ENCODE results near the gene IFT22. TPM values are rescaled to one million over a fixed set of nuclear protein-coding genes. Genes with fewer than 3 reads are reported as not detected.
A peak's percentile ranks its signal among the peaks of the same experiment; 100 is the strongest.

The IFT22 gene
- total RNA-seq, 1 donor from 2014 or later = 30.1 TPM

GRCh38 chr7:101363196-101363733 lies 41.7 kb upstream of the IFT22 start:
- peaks cover 11% of the 10 kb centered on the region for H3K27me3 ChIP-seq
- H3K27ac Mint-ChIP-seq = no peak overlapping the region
- peak overlapping the region; percentile 90 for H3K4me3 Mint-ChIP-seq

DNA sequence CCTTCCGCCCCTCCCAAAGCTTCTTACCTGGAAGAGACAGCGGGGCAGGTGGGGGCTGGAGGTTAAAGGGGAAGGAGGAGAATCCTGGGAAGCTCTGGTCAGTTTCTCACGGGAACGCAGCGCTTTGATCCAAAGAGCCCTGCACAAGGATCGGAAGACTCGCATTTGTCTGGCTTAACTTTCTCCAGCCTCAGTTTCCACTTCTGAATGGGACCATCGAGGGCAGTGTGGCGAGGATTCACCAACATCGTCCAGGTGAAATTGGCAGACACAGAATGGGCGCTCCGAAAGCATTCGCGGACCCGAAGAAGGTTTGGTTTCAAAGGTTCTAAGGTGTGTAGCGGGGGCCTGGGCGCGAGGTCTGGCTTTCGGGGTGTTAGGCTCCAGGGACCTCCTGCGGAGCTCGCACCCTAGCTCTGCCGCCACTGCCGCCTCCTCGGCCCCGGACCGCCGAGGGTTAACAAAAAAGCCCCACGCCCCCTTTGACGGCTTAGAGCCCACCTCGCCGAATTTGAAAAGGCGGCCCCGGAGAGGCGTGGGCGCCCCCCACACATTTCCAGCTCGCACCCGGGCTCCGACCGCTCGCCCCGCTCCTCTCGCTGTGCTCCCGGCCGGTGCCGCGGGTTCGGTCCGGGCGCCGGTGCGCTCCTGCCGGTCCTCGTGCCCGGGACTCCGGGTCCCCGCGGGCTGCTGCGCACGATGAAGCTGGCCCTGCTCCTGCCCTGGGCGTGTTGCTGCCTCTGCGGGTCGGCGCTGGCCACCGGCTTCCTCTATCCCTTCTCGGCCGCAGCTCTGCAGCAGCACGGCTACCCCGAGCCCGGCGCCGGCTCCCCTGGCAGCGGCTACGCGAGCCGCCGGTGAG lies 41.0 kb upstream of the IFT22 start, which contains the start of gene COL26A1:
Gene COL26A1 (plus strand): TSS at position 542 of the 862 bp plus-strand sequence. CDS start 158 bp downstream, at position 700.
- H3K36me3 ChIP-seq = no peaks in the 10 kb centered on the region
- Mint-ChIP-seq H3K27ac (peak within 1 kb of the TSS; percentile 25), H3K9me3 (no peaks in the 10 kb centered on the region), H3K27me3 (ENCODE audit: insufficient read depth, low read depth) (peaks cover 5% of the 10 kb centered on the region), H3K4me1 (peaks cover 20% of the 10 kb centered on the region), H3K4me3 (peak within 1 kb of the TSS; percentile 90), H3K36me3 (peaks cover 11% of the 10 kb centered on the region)
- TF ChIP-seq EZH2 (IDR thresholded peaks at IDR 0.05) (no peak), CTCF (IDR thresholded peaks at IDR 0.05) (no peak), EZH2phosphoT487 (IDR thresholded peaks at IDR 0.05) (peak; percentile 27)
- peaks cover 11% of the 10 kb centered on the region for H3K27me3 ChIP-seq
- peak within 1 kb of the TSS; percentile 56 for H3K9ac ChIP-seq
- peak within 1 kb of the TSS; percentile 89 for H3K4me3 ChIP-seq
- no peak within 1 kb of the TSS for H3K27ac ChIP-seq
- peak; percentile 83 for DNase-seq (ENCODE audit: low spot score)
- H3K4me1 ChIP-seq = no peaks in the 10 kb centered on the region
- H3K4me2 ChIP-seq = peak within 1 kb of the TSS; percentile 93
- peaks cover 5% of the 10 kb centered on the region for H4K20me1 ChIP-seq (ENCODE audit: low read depth)
- peaks cover 7% of the 10 kb centered on the region for H3F3A ChIP-seq (ENCODE audit: low read depth)
- peaks cover 44% of the 10 kb centered on the region for H3K79me2 ChIP-seq (ENCODE audit: low read depth)
- peak within 1 kb of the TSS; percentile 95 for H2AFZ ChIP-seq (replicated peaks)
- no peaks in the 10 kb centered on the region for H3K9me3 ChIP-seq (ENCODE audit: low read depth)

More at GRCh38 chr7:101363196-101363733, 41.7 kb upstream of the IFT22 start:
- Histone ChIP-seq H3K9me3 (ENCODE audit: low read depth) (no peaks in the 10 kb centered on the region), H4K20me1 (ENCODE audit: low read depth) (peaks cover 5% of the 10 kb centered on the region), H2AFZ (replicated peaks) (peak overlapping the region; percentile 95), H3F3A (ENCODE audit: low read depth) (peaks cover 7% of the 10 kb centered on the region), H3K27ac (no peak overlapping the region), H3K4me3 (peak overlapping the region; percentile 89), H3K4me2 (peak overlapping the region; percentile 93), H3K36me3 (no peaks in the 10 kb centered on the region), H3K9ac (peak overlapping the region; percentile 56), H3K79me2 (ENCODE audit: low read depth) (peaks cover 51% of the 10 kb centered on the region), H3K4me1 (no peaks in the 10 kb centered on the region)
- no peak for DNase-seq (ENCODE audit: low spot score)
- H3K27me3 Mint-ChIP-seq (ENCODE audit: insufficient read depth, low read depth) = peaks cover 5% of the 10 kb centered on the region
- peaks cover 20% of the 10 kb centered on the region for H3K4me1 Mint-ChIP-seq
- peaks cover 15% of the 10 kb centered on the region for H3K36me3 Mint-ChIP-seq
- H3K9me3 Mint-ChIP-seq = no peaks in the 10 kb centered on the region
- no peak for TF ChIP-seq CTCF (IDR thresholded peaks at IDR 0.05)
- TF ChIP-seq EZH2 (IDR thresholded peaks at IDR 0.05) = no peak
- no peak for TF ChIP-seq EZH2phosphoT487 (IDR thresholded peaks at IDR 0.05)

DNA sequence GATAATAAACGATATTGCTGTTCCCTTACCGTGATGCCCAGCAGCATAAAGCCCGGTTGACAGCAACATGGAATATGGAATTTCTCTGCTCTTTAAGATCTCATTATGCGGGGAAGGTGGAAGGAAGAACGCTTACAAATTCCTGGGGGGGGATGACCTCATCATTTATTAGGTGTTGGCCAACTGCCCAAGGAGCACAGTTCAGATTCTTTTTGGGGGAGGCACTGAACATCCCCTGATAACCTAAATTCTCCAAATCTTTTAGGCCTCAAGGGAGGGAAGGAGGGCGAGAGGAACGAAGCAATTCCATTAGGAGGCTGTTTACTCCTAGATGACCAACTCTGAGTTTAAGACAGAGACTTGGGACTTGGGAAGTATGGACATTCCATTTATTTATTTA lies 35.8 kb upstream of the IFT22 start:
- Histone ChIP-seq H3K4me2 (no peak overlapping the region), H2AFZ (replicated peaks) (no peak overlapping the region), H4K20me1 (ENCODE audit: low read depth) (peaks cover 5% of the 10 kb centered on the region), H3K9me3 (ENCODE audit: low read depth) (no peaks in the 10 kb centered on the region), H3K4me1 (no peaks in the 10 kb centered on the region), H3K27ac (no peak overlapping the region), H3K9ac (no peak overlapping the region), H3K4me3 (no peak overlapping the region), H3K27me3 (peaks cover 8% of the 10 kb centered on the region), H3K36me3 (no peaks in the 10 kb centered on the region), H3K79me2 (ENCODE audit: low read depth) (peaks cover 6% of the 10 kb centered on the region), H3F3A (ENCODE audit: low read depth) (peaks cover 7% of the 10 kb centered on the region)
- no peak for TF ChIP-seq EZH2 (IDR thresholded peaks at IDR 0.05)
- TF ChIP-seq EZH2phosphoT487 (IDR thresholded peaks at IDR 0.05) = no peak
- TF ChIP-seq CTCF (IDR thresholded peaks at IDR 0.05) = no peak
- H3K4me3 Mint-ChIP-seq = no peak overlapping the region
- H3K27ac Mint-ChIP-seq = no peak overlapping the region
- DNase-seq (ENCODE audit: low spot score) = no peak
- peaks cover 7% of the 10 kb centered on the region for H3K27me3 Mint-ChIP-seq (ENCODE audit: insufficient read depth, low read depth)
- peaks cover 11% of the 10 kb centered on the region for H3K4me1 Mint-ChIP-seq
- H3K9me3 Mint-ChIP-seq = no peaks in the 10 kb centered on the region
- no peaks in the 10 kb centered on the region for H3K36me3 Mint-ChIP-seq

Data from neural progenitor cell (in vitro differentiated cells).